HCT116 (cell line): ENCODE measurements around the gene TERT. TPM values are rescaled to one million over a fixed set of nuclear protein-coding genes. Genes with fewer than 3 reads are reported as not detected.

ENCODE experiments used
- ATAC-seq: fragments of 200-7000 bp; cut with Tn5 transposase; 2 replicates; pipeline ENCODE4 v1.9.1; 2020; ENCODE audit warnings: mild to moderate bottlenecking, moderate library complexity
- BruUV-seq: library from RNA; stranded (reverse); fragments of 400-500 nt; replicated peaks from 2 replicates; lab custom pipeline; 2021; lab: Mats Ljungman, UMichigan
- CTCF ChIA-PET: fragments of 300-600 bp; sonication (Branson Sonifier 250); formaldehyde crosslinking; loops from one replicate; lab custom pipeline; 2021; ENCODE audit warnings: antibody characterized with exemption; lab: Charles Lee
- POLR2A ChIA-PET: fragments of 300-600, 350-600 bp; sonication (Branson Sonifier 250); formaldehyde crosslinking; loops from one replicate; lab custom pipeline; 2021; ENCODE audit warnings: antibody characterized with exemption; lab: Charles Lee
- RAD21 ChIA-PET, 2 experiments: fragments of 300-600 bp; sonication (Branson Sonifier 250); formaldehyde crosslinking; loops; one replicate each; lab custom pipeline; 2023; ENCODE audit warnings: low total read pairs in 2 of 2; ENCODE audit not compliant: uncharacterized antibody in 2 of 2, unreplicated experiment in 2 of 2, low non-redundant PET in 1 of 2; lab: Charles Lee
- DNase-seq: peaks from one replicate; pipeline ENCODE4 v3.0.0-alpha.2; 2010; ENCODE audit warnings: low read depth, low spot score
- H2AFZ ChIP-seq: fragments of 200-600 bp; shearing (Covaris generic), sonication (generic); 2 replicates; pipeline ENCODE4 v1.6.1; 2017; ENCODE audit warnings: low read depth, mixed run types, mixed read lengths, antibody characterized with exemption, low read length; ENCODE audit not compliant: poor library complexity, severe bottlenecking
- H3K27ac ChIP-seq: 2 replicates; pipeline ENCODE4 v1.5.1; 2012; ENCODE audit warnings: low read depth, low read length
- H3K27me3 ChIP-seq: fragments of 200-600 bp; sonication (generic); 2 replicates; pipeline ENCODE4 v1.6.1; 2016; ENCODE audit warnings: mixed run types, low read length, mixed read lengths; ENCODE audit not compliant: insufficient read depth
- H3K36me3 ChIP-seq, 2 experiments: fragments of 200-500 bp in 1 of 2; fragments of 200-600 bp in 1 of 2; sonication (Bioruptor generic) in 1 of 2; sonication (generic) in 1 of 2; 2 replicates each; pipeline versions ENCODE4 v1.5.1 to v1.6.1; 2014 to 2016; ENCODE audit warnings: low read length in 2 of 2, inconsistent platforms in 1 of 2, mixed read lengths in 1 of 2, mixed run types in 1 of 2; ENCODE audit not compliant: insufficient read depth in 2 of 2, control insufficient read depth in 1 of 2
- H3K4me1 ChIP-seq, 2 experiments: fragments of 200-600 bp in 1 of 2; sonication (generic) in 1 of 2; 2 replicates each; pipeline versions ENCODE4 v1.5.1 to v1.6.1; 2012 to 2017; ENCODE audit warnings: low read length in 2 of 2, inconsistent platforms in 1 of 2, mild to moderate bottlenecking in 1 of 2, mixed read lengths in 1 of 2, mixed run types in 1 of 2, moderate library complexity in 1 of 2; ENCODE audit not compliant: insufficient read depth in 2 of 2, control insufficient read depth in 1 of 2
- H3K4me2 ChIP-seq: fragments of 200-600 bp; sonication (generic); 2 replicates; pipeline ENCODE4 v1.6.1; 2017; ENCODE audit warnings: mixed run types, low read length, mixed read lengths
- H3K4me3 ChIP-seq, 2 experiments: fragments of 200-600 bp in 1 of 2; sonication (generic) in 1 of 2; replicated peaks in 1 of 2; 2 replicates each; pipeline ENCODE4 v1.5.1; 2011 to 2016; ENCODE audit warnings: low read length in 2 of 2, control low read depth in 1 of 2, low read depth in 1 of 2, mild to moderate bottlenecking in 1 of 2, mixed read lengths in 1 of 2, mixed run types in 1 of 2
- H3K79me2 ChIP-seq: fragments of 200-600 bp; sonication (generic); 2 replicates; pipeline ENCODE4 v1.6.1; 2017; ENCODE audit warnings: mild to moderate bottlenecking, mixed run types, low read length, moderate library complexity, mixed read lengths; ENCODE audit not compliant: insufficient read depth
- H3K9ac ChIP-seq: fragments of 200-600 bp; sonication (generic); 2 replicates; pipeline ENCODE4 v1.6.1; 2016; ENCODE audit warnings: low read length, mixed read lengths
- H3K9me2 ChIP-seq: fragments of 200-600 bp; sonication (generic), shearing (Covaris generic); 2 replicates; pipeline ENCODE4 v1.6.1; 2017; ENCODE audit warnings: mixed run types, mild to moderate bottlenecking, moderate library complexity; ENCODE audit not compliant: insufficient read depth
- H3K9me3 ChIP-seq, 2 experiments: fragments of 200-500 bp in 1 of 2; fragments of 200-600 bp in 1 of 2; sonication (Bioruptor generic) in 1 of 2; sonication (generic) in 1 of 2; 2 replicates each; pipeline ENCODE4 v1.6.1; 2014 to 2017; ENCODE audit warnings: low read length in 2 of 2, mixed read lengths in 2 of 2, inconsistent platforms in 1 of 2, low read depth in 1 of 2, mild to moderate bottlenecking in 1 of 2, mixed run types in 1 of 2, moderate library complexity in 1 of 2; ENCODE audit not compliant: control insufficient read depth in 1 of 2, insufficient read depth in 1 of 2
- H4K20me1 ChIP-seq: fragments of 200-600 bp; sonication (generic), shearing (Covaris generic); 2 replicates; pipeline ENCODE4 v1.6.1; 2017; ENCODE audit warnings: mixed run types, mild to moderate bottlenecking, moderate library complexity; ENCODE audit not compliant: insufficient read depth
- CEBPB ChIP-seq: IDR thresholded peaks from 2 replicates; pipeline ENCODE4 v1.6.1; 2012; ENCODE audit warnings: low read depth
- EGR1 ChIP-seq: IDR thresholded peaks from 2 replicates; pipeline ENCODE4 v1.6.1; 2012; ENCODE audit warnings: low read depth
- FOSL1 ChIP-seq: IDR thresholded peaks from 2 replicates; pipeline ENCODE4 v1.6.1; 2012; ENCODE audit warnings: low read depth
- POLR2AphosphoS5 ChIP-seq: IDR thresholded peaks from 2 replicates; pipeline ENCODE4 v1.6.1; 2011; ENCODE audit warnings: mild to moderate bottlenecking, low read depth, low read length, moderate library complexity
- RAD21 ChIP-seq: IDR thresholded peaks from 2 replicates; pipeline ENCODE4 v1.6.1; 2012; ENCODE audit warnings: low read depth, mild to moderate bottlenecking
- TCF7L2 ChIP-seq: IDR thresholded peaks from 2 replicates; pipeline ENCODE4 v1.7.0; 2011; ENCODE audit warnings: borderline replicate concordance, inconsistent platforms; ENCODE audit not compliant: insufficient read depth, insufficient read length; ENCODE audit errors: extremely low read depth
- YY1 ChIP-seq: IDR thresholded peaks from 2 replicates; pipeline ENCODE4 v1.6.1; 2011; ENCODE audit warnings: low read length, low read depth, moderate library complexity, mild to moderate bottlenecking; ENCODE audit not compliant: insufficient replicate concordance; ENCODE audit errors: extremely low read depth
- ZFX ChIP-seq: fragments of 450-650 bp; IDR thresholded peaks from 2 replicates; pipeline ENCODE4 v1.6.1; 2017
- ZNF274 ChIP-seq: fragments of 200-500 bp; sonication (Bioruptor generic); IDR thresholded peaks from 2 replicates; pipeline ENCODE4 v1.6.1; 2014; ENCODE audit warnings: mild to moderate bottlenecking, low read depth, low read length, inconsistent platforms
- intact Hi-C: fragments of 100-400 bp; cut with micrococcal nuclease; formaldehyde crosslinking; loops from 2 replicates; pipeline ENCODE4 v1.10.0; 2022
- total RNA-seq: library from RNA; stranded (reverse); gene quantifications from one replicate; pipeline ENCODE4 v1.2.1, GENCODE V29; 2021; ENCODE audit not compliant: unreplicated experiment

Gene TERT
- total RNA-seq, 1 experiment from 2014 or later, result 6.9 TPM

GRCh38 chr5:1265026-1265425 is 29.8 kb downstream of the TERT start:
- DNase-seq (no peak), ATAC-seq (no peak)
- Histone ChIP-seq H3K36me3 (no peaks in the 10 kb centered on the region), H2AFZ (no peak overlapping the region), H3K79me2 (no peaks in the 10 kb centered on the region), H3K9me3 (no peaks in the 10 kb centered on the region), H3K9ac (no peak overlapping the region), H3K4me1 (no peaks in the 10 kb centered on the region), H3K9me2 (no peaks in the 10 kb centered on the region), H3K4me3 (no peak overlapping the region), H3K27ac (no peak overlapping the region), H3K4me2 (no peak overlapping the region), H4K20me1 (no peaks in the 10 kb centered on the region), H3K27me3 (no peaks in the 10 kb centered on the region)
- no peak for TF ChIP-seq FOSL1
- TF ChIP-seq POLR2AphosphoS5, result no peak
- TF ChIP-seq EGR1, result no peak
- no peak for TF ChIP-seq ZNF274
- TF ChIP-seq YY1, result no peak
- TF ChIP-seq CEBPB, result no peak
- POLR2A ChIA-PET, result no interaction called here
- CTCF ChIA-PET, result no interaction called here
- BruUV-seq, result no TSS peak
- RAD21 ChIA-PET, result no interaction called here
- intact Hi-C loops, result no loop called here

- no peak overlapping the region for H3K9ac ChIP-seq
- ChIA-PET CTCF (no interaction called here), POLR2A (no interaction called here), RAD21 (no interaction called here)
- intact Hi-C loops, result no loop called here
- H3K4me1 ChIP-seq, result no peaks in the 10 kb centered on the region
- H3K27ac ChIP-seq, result no peak overlapping the region
- H3K4me3 ChIP-seq, result no peak overlapping the region
- TF ChIP-seq ZFX, result no peak
- no peak for TF ChIP-seq RAD21
- no peak for TF ChIP-seq EGR1
- no peak for TF ChIP-seq TCF7L2
- no peak overlapping the region for H3K4me2 ChIP-seq
- no peaks in the 10 kb centered on the region for H3K27me3 ChIP-seq
- BruUV-seq, result no TSS peak
- ATAC-seq (no peak), DNase-seq (no peak)
- no peaks in the 10 kb centered on the region for H3K9me3 ChIP-seq
- H4K20me1 ChIP-seq, result no peaks in the 10 kb centered on the region
- no peak overlapping the region for H2AFZ ChIP-seq
- no peaks in the 10 kb centered on the region for H3K79me2 ChIP-seq
- H3K9me2 ChIP-seq, result no peaks in the 10 kb centered on the region
- no peaks in the 10 kb centered on the region for H3K36me3 ChIP-seq
Measured at GRCh38 chr5:1264211-1264610, 30.7 kb downstream of the TERT start.
